Hepatocyte (in vitro differentiated cells): Measurements from ENCODE around the gene ENOX1.

ENCODE experiments used
- EZH2 ChIP-seq: fragments of 200-600 bp; sonication (generic); IDR thresholded peaks from 2 replicates; pipeline ENCODE4 v1.6.1; 2016; ENCODE audit warnings: antibody characterized with exemption, mild to moderate bottlenecking, borderline replicate concordance
- EZH2phosphoT487 ChIP-seq: fragments of 200-600 bp; sonication (generic); IDR thresholded peaks from one replicate; pipeline ENCODE4 v1.6.1; 2018; ENCODE audit warnings: antibody characterized with exemption, mild to moderate bottlenecking, low read depth, moderate library complexity; ENCODE audit not compliant: unreplicated experiment, severe bottlenecking
- TF ChIP-seq, protein P1 (sequence below): fragments of 200-600 bp; sonication (generic); IDR thresholded peaks from 2 replicates; pipeline ENCODE4 v1.5.1; 2016; ENCODE audit warnings: antibody characterized with exemption, mild to moderate bottlenecking; ENCODE audit not compliant: poor library complexity

GRCh38 chr13:43293986-43294385 is 492.8 kb downstream of the ENOX1 start:
- TF ChIP-seq, protein P1, sequence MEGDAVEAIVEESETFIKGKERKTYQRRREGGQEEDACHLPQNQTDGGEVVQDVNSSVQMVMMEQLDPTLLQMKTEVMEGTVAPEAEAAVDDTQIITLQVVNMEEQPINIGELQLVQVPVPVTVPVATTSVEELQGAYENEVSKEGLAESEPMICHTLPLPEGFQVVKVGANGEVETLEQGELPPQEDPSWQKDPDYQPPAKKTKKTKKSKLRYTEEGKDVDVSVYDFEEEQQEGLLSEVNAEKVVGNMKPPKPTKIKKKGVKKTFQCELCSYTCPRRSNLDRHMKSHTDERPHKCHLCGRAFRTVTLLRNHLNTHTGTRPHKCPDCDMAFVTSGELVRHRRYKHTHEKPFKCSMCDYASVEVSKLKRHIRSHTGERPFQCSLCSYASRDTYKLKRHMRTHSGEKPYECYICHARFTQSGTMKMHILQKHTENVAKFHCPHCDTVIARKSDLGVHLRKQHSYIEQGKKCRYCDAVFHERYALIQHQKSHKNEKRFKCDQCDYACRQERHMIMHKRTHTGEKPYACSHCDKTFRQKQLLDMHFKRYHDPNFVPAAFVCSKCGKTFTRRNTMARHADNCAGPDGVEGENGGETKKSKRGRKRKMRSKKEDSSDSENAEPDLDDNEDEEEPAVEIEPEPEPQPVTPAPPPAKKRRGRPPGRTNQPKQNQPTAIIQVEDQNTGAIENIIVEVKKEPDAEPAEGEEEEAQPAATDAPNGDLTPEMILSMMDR = no peak
- TF ChIP-seq EZH2 (no peak), EZH2phosphoT487 (no peak)
